HG03139 (cell line): ENCODE measurements around the gene CSNK1D.

Source experiments
- ATAC-seq: cut with Tn5 transposase; IDR thresholded peaks from one replicate; pipeline ENCODE4 v1.9.1; 2021; ENCODE audit not compliant: unreplicated experiment

The CSNK1D gene

DNA sequence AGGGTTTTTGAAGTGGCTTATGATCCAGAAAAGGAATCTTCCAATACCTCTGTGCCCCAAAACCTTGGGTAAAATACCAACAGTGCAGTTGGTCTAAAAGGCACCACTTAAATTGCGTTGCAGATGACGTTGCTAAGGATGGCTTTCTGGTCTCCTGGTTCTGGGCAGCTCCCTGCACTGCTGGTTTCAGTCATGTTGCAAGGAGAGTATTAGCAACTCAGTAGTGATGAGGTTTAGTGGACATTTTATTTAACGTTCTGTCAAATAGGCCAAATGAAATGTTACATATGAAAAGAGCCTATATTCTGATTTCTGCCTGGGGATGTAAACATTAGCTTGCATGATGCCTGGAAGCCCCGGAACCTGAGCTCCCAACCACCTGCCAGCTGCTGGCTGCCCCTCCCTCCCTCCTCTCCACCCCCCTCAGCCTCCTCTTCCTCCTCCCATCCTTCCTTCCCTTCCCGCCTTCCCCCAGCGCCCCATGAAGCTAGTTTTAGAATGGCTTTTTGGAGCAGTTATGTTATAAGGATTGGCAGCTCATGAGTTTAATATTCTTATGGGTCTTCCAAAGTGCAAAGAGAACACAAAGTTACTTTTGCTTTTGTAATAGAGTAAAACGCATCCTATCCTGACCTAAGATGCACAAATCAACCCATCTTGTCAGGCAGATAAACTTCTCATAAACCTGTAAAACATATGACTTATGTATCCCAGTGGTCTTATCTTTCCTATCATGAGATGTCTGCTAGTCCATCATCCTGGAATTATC lies 23.2 kb upstream of the CSNK1D start:
- no peak for ATAC-seq

DNA sequence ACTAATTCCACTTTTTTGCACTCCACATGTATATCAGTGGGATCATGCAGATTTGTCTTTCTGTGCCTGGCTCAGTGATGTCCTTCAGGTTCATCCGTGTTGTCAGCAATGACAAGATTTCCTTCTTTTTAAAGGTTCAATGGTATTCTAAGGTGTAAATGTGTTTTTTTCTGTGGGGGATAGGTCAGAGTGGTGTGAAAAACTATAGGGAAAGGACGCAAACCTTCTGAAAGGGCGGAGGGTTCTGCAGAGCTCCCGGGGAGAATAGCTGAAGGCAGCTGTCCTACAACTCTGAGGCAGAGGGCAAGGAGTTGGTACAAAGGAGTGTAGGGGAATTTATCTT lies 21.9 kb upstream of the CSNK1D start:
- ATAC-seq, result no peak

DNA sequence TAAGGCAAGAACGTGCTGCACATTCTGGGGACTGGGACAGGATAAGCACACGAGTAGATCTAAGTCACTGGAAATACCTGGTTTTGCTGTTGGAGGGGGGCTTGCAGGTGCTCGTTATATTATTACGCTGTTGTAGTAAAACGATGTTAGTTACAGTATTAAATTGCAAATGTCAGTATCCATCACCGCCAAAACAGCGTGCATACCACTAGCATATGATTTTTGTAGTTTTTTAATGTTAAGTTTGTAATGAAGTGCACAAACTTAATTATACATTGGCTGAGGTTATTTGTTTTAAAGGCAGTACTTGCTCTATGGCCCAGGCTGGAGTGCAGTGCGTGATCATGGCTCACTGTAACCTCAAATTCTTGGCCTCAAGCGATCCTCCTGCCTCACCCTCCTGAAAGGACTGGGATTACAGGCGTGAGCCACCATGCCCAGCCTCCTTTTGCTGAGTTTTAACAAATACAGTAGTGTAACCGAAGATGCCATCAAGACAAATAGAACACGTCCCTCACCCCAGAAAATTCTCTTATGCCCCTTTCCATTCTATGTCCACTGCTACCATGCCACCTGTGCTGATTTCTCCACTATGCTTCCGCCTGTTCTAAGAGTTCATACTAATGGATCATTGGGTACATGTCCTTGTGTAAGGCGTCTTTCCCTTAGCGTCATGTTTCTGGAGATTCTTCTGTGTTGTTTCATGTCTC lies 20.7 kb upstream of the CSNK1D start:
- no peak for ATAC-seq

DNA sequence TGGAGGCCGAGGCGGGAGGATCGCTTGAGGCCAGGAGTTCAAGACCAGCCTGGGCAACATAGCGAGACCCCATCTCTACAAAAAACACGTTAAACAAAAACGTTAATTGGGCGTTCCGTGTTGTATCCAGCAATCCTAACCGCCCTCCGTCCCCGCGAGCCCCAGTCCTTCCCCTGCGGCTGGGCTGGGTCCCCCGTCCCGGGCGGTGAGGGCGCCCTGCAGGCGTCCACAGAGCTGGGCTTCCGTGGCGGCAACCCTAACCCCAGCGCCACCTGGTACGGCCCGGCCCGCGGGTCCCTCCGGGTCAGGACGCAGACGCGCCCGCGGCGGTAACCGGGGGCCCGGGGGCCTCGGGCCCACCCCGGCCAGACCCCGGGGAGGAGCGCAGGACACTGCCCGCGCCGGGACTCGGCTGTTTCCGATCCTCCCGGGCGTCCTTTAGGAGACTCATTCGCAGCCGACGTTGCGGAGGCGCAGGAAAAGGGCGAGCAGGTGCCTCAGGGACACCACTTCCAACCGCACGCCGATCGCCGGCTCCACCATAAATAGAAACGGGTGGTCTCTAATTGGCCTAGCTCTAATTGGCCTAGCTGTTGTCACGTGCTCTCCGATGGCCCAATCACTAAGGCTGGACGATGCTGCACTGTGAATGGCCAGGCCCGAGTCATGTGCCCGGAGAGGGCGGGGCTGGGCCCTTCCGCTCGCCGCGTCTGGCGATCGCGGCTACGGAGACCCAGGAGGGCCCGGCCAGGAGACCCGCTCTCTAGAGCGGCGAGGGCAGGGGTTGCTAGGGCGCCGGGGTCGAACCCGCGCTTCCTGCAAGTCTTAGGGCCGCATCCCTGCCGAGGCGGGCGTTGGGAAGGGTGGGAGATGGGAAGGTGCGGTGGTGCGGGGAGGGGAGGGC lies 19.0 kb upstream of the CSNK1D start:
- ATAC-seq, result peak; percentile 89

DNA sequence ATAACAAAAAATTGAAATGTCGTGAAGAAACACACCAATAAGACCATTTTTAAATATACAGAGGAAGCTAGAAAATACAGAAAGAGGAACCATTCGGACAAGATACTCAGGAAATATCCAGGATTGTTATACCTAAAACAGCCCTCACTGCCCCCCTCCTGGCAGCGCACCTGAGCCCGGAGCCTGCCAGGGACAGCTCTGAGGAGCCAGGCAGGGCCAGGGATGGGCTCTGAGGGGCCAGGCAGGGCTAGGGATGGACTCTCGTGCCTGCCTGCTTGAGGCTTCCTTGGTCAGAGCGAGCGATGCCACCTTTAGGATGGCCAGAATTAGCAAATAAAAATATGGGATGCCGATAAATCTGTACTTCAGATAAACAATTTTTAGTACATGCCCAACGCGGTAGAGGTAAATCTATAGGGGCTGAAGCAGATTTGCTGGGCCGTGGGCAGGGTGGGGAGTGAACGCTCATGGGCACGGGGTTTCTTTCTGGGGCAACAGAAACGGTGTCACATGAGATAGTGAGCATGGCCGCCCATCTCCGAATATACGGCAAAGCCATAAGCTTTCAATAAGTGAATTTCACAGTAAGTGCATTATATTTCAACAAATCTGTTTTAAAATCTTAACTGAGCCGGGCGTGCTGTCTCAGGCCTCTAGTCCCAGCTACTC lies 18.2 kb upstream of the CSNK1D start:
- ATAC-seq, result no peak

DNA sequence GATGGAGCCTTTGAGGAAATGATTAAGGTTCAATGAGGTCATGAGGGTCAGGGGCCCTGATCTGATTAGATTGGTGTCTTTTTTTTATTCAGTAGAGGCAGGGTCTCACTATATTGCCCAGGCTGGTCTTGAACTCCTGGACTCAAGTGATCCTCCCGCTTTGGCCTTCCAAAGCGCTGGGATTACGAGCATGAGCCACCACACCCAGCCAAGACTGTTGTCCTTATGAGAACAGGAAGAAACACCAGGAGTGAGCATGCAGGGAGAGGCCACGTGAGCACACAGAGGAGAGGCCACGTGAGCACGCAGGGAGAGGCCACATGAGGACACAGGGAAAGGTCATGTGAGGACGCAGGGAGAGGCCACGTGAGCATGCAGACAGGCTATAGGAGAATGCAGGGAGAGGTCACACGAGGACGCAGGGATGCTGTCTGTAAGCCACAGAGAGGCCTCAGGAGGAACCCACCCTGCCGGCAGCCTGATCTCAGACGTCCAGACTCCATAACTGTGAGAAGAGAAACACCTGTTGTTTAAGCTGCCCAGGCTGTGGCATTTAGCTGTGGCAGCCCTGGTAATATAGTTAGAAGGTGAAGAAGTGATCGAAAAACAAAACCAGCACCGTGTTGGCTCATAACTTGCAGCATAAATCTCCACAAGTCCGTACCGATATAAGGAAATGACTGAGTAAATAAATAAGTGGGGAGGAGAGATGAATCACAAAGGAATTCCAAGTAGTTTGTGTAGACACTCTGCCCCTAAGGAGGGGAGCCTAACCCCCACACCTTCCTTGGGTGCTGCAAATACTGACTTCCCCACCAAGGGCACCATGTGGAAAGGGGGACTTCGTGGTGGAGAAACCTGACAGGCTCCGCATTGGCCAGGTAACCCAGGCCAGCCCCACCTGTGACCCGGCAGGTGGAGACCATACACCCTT lies 14.6 kb upstream of the CSNK1D start:
- no peak for ATAC-seq

DNA sequence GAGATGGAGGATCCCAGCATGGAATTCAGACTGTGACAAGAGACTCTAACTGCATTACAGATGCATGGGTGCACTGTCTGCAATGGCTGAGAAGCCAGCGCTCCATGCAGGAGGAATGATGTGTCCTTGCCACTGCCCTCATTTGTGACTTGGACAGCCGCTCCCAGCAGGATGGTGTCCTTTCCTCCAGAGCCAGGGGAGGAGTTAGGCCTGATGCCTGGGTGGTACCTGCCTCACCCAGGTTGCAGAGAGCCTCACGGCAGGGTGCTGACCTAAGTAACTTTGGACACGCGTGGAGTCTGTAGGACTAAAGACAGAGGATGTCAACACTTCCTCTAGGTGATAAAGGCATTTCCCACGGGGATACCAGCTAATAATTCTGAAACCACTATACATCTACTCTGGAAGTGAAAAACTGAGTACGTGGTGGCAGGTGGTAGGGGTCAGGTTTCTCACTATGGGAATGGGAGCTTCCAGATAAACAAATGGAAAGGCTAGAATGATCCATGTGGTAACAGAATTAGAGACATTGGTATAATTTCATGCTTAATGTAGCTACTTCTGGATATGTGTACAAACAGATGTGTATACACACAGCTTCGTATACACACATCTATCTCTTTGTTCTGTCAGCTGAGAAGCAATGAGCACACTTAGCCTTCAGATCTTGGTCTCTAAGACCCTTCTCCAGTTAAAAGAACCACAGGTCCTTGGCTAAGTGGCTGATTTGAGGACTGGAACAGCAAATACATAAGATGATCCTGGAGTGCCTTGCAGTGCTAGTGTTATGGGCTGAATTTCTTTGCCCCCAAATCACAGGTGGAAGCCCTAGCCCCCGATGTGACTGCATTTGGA lies 13.7 kb upstream of the CSNK1D start:
- no peak for ATAC-seq

DNA sequence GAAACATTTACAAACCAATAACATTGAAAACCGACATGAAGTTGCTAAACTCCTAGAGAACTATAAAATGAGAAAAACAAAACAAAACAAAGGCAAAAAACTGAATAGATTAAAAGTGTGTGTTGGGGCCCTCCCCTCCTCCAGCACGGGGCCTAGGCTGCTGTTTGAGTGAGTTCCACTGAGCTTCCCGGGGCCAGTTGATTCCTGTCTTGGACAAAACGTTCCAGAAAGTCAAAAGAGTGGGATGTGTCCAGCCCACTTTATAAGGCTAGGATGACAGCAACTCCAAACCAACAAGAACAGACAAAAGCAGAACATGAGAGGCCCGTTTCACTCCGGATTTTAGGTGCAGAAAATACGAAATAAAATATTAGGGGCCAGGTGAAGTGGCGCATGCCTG lies 11.6 kb upstream of the CSNK1D start:
- ATAC-seq, result no peak

DNA sequence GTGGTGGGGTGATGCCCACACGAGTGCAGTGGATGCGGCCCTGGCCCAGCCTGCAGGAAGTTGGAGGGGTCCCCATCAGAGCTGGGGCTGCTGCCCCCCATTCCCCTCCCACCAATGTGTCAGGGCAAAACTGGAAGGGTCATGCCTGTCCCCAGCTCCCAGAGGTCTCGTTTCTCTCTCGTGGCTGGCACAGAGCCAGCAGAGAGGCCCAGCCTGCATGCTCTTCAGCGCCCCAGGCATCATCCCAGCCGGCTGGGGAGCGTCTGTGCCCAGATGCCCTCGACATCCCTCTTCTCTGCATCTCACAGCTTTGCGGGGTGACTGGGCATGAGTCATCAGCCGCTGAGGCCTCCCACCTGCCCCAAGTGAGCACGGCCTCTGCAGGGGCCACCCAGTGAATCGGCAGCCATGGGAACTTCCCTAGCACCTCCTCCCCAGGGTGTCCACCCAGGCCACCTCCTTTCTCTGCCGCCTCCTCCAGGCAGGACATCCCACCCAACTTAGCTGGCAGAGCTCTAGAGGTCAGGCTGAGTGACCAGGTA lies 9.8 kb upstream of the CSNK1D start:
- ATAC-seq, result no peak

DNA sequence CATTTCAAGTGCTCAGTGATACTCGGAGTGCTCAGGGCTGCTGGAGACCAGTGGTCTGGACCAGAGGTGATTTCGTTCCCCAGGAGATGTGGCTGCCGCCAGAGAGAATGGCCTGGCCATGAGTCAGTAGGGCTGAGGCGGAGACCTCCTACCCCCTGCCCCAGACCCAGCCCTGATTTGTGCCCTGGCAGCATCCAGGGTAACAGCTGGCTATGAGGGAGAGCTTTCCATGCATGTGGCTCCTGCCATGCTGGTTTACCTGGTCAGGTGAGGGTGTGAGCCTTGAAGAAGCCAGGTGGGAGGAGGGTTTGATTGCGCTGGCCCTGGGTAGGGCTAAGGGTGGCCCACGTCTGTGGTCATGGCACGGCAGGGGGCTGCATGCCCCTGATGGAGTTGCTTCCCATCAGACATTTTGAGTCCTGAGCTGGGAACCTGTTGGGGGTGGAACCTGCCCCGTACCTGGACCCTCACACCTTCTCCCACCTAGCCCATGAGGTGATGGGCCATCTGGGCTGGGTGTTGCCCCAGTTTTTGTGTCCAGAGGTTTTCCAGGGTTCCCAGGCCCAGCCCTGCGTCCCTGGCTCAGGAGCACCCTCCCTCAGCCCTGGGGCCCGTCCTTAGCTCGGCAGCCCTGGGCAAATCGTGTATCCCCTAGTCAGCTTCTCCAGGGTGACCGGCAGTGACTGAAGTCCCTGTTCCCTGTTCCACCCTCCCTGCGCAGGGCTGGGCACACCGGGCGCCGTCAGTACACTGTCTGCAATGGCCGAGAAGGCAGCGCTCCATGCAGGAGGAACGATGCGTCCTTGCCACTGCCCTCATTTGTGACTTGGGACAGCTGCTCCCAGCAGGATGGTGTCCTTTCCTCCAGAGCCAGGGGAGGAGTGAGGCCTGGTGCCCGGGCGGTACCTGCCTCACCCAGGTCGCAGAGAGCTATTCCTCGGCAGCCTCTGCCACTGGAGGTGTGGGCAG lies 9.0 kb upstream of the CSNK1D start:
- ATAC-seq, result no peak

DNA sequence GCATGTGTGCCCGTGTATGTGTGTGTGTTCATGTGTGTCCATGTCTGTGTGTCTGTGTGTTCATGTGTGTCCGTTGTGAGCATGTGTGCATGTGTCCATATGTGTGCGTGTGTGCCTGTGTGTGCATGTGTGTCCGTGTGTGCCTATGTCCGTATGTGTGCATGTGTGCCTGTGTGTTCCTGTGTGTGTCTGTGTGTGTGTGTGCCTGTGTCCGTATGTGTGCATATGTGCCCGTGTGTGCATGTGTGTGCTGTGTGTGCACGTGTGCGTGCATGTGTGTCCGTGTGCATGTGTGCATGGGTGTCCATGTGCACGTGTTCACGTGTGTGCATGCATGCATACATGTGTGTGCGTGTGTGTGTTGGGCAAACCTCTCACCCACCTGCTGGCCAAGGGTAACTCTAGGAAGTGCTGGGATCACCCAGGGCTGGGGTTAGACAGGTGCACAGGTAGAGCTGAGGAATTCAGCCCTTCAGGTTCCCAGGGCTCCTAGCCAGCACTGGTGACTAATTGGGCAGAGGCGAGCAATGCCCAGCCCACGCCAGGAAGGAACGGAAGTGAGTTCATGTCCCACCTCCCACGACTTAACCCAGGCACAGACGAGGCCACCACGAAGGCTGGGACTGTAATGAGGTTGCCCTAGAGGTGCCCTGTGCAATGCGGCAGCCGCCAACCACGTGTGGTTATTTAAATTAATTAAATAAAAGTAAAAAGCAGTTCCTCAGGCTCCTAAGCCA lies 8.2 kb upstream of the CSNK1D start:
- ATAC-seq, result no peak

DNA sequence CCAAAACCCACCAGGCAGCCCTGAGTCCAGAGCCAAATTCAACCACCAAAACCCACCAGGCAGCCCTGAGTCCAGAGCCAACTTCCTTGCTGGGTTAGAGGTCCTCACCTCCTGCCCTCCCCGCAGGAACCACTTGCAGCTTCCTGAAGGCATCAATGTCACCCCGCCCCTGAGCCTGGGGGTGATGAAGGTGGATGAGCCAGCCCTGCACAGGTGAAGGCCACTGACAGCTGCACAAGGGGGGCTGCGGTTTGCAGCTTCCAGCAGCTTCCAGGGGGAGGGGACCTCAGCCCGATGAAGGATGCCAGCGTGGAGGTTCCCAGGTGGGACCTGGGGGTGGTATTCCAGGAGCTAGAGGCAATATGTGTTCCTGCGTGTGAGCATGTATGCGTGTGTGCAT lies 7.6 kb upstream of the CSNK1D start:
- no peak for ATAC-seq

DNA sequence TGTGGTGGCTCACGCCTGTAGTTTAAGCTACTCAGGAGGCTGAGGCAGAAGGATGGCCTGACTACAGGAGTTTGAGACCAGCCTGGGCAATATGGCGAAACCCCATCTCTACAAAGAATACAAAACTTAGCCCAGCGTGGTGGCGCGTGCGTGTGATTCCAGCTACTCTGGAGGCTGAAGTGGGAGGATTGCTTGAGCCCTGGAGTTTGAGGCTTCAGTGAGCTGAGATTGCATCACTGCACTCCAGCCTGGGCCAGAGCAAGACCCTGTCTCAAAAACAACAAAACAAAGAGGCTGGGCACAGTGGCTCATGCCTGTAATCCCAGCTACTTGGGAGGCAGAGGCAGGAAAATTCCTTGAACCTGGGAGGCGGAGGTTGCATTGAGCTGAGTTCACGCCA lies 7.0 kb upstream of the CSNK1D start:
- no peak for ATAC-seq

DNA sequence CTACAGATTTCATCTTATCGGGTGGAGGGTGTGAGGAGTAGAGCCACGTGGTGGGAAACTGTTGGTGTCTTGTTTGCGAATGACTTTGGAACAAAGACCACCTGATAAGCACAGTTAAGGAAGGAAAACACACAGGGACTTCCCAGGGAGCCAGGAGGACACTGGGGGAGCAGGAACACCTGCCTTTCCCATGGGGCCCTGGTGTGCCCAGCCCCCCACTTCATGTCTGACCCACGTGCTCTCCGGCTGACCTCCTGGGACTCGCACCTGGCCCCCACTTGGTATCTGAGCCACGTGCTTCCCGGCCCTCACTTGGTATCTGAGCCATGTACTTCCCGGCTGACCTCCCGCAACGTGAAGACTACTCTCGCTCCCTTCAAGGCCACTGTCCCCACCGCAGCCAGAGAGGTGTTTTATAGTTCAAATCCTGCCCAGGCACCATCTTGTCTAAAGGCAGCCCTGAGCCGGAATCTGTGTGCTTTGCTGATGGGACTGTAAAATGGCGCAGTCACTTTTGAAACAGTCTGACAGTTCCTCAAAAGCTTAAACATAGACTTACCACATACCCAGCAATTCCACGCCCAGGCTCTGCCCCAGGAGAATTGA lies 5.4 kb upstream of the CSNK1D start:
- ATAC-seq, result no peak

DNA sequence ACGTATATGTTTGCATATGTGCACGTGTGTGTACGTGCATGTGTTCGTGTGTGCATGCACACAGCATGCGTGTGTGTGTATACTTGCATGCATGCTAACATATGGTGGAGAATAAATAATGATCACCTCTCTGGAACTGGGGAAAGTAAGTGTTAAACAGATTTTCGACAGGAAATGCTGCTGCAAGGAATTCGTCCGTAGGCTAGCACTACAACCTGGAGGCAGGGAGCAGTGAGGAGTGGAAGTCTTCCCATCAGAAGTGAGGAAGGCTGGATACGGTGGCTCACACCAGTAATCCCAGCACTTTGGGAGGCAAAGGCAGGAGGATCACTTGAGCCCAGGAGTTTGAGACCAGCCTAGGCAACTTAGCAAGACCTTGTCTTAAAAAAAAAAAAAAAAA lies 4.8 kb upstream of the CSNK1D start:
- ATAC-seq, result no peak

DNA sequence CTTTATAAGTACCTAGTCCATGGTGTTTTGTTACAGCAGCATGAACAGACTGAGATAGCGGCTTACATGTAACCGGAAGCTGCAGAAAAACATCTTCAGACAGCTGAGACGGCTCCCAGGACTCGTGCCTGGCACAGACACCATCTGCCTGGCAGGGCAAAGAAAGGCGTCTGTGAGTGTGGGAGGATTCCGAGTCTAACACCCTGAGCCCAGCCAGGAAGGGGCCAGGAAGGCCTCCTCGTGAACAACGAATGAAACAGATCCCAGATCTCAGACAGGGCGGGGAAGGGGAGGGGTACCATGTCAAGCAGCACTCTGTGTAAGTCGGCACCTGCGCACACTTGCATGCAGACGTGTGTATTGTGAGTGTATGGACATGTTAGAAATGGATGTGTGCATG lies 4.4 kb upstream of the CSNK1D start:
- ATAC-seq, result no peak

DNA sequence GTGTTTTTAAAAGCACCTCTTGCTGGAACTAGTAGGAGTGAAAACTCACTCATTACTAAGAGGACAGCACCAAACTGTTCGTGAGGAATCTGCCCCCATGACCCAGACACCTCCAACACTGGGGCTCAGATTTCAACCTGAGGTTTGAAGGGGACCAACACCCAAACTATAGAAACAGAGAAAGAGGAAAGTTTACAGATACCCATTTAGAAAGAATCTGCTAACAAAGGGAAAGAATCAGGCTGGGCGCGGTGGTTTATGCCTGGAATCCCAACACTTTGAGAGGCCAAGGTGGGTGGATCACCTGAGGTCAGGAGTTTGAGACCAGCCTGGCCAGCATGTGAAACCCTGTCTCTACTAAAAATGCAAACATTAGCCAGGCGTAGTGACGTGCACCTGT lies 3.4 kb upstream of the CSNK1D start:
- no peak for ATAC-seq
